NCI-H1436 (cell line): Measurements from ENCODE around the gene LCP1.
A peak's percentile ranks its signal among the peaks of the same experiment; 100 is the strongest.

Experiments used
- DNase-seq: peaks from one replicate; lab custom pipeline; 2025; lab: John Stamatoyannopoulos, UW

LCP1 gene

GRCh38 chr13:46126552-46127357 is 55.2 kb downstream of the LCP1 start:
- peak; percentile 43 for DNase-seq

- no peak for DNase-seq
Observed at GRCh38 chr13:46126056-46126455, 55.9 kb downstream of the LCP1 start.

GRCh38 chr13:46124967-46125933 is 56.7 kb downstream of the LCP1 start:
- no peak for DNase-seq

- no peak for DNase-seq
Observed at GRCh38 chr13:46124531-46124966, 57.4 kb downstream of the LCP1 start.

- no peak for DNase-seq
Observed at GRCh38 chr13:46122304-46122703, 59.7 kb downstream of the LCP1 start.

- no peak for DNase-seq
Observed at GRCh38 chr13:46121597-46122163, 60.3 kb downstream of the LCP1 start.

- DNase-seq = no peak
Observed at GRCh38 chr13:46121033-46121432, 60.9 kb downstream of the LCP1 start.

GRCh38 chr13:46119883-46120614 is 61.9 kb downstream of the LCP1 start:
- no peak for DNase-seq

GRCh38 chr13:46116653-46117502 is 65.1 kb downstream of the LCP1 start:
- no peak for DNase-seq

- no peak for DNase-seq
Observed at GRCh38 chr13:46114613-46115012, 67.4 kb downstream of the LCP1 start.

- DNase-seq = no peak
Observed at GRCh38 chr13:46113596-46113995, 68.4 kb downstream of the LCP1 start.

GRCh38 chr13:46111151-46111550 is 70.8 kb downstream of the LCP1 start:
- DNase-seq = no peak

GRCh38 chr13:46109451-46109850 is 72.5 kb downstream of the LCP1 start:
- no peak for DNase-seq

- no peak for DNase-seq
Observed at GRCh38 chr13:46106839-46107371, 75.1 kb downstream of the LCP1 start.

- no peak for DNase-seq
Observed at GRCh38 chr13:46104868-46105267, 77.1 kb downstream of the LCP1 start, which contains the start of gene CPB2. Gene CPB2, minus strand, starts transcription at chr13:46105033. Its CDS starts 24 bp downstream, at chr13:46105009.

GRCh38 chr13:46103037-46103436 is 78.9 kb downstream of the LCP1 start:
- no peak for DNase-seq

- DNase-seq = no peak
Observed at GRCh38 chr13:46102255-46102605, 79.7 kb downstream of the LCP1 start.

- no peak for DNase-seq
Observed at GRCh38 chr13:46101484-46102254, 80.3 kb downstream of the LCP1 start.

- no peak for DNase-seq
Observed at GRCh38 chr13:46101002-46101401, 81.0 kb downstream of the LCP1 start.
